Smooth muscle cell (in vitro differentiated cells): ENCODE results near the gene RENBP. TPM values are rescaled to one million over a fixed set of nuclear protein-coding genes. Genes with fewer than 3 reads are reported as not detected.

Experiments
- DNase-seq: peaks from one replicate; lab custom pipeline; 2025; ENCODE audit not compliant: unreplicated experiment; lab: John Stamatoyannopoulos, UW
- H2AFZ ChIP-seq: fragments of 200-600 bp; sonication (generic); 2 replicates; pipeline ENCODE4 v1.6.0; 2016; ENCODE audit warnings: antibody characterized with exemption, low read depth, mild to moderate bottlenecking
- H3F3A ChIP-seq: fragments of 200-600 bp; sonication (generic); 2 replicates; pipeline ENCODE4 v1.6.0; 2017; ENCODE audit warnings: antibody characterized with exemption, low read depth
- H3K27ac ChIP-seq: fragments of 200-600 bp; sonication (generic); 2 replicates; pipeline ENCODE4 v1.5.1; 2016; ENCODE audit warnings: low read depth, mild to moderate bottlenecking
- H3K27me3 ChIP-seq: fragments of 200-600 bp; sonication (generic); 2 replicates; pipeline ENCODE4 v1.6.1; 2016; ENCODE audit warnings: low read depth, mild to moderate bottlenecking
- H3K36me3 ChIP-seq: fragments of 200-600 bp; sonication (generic); 2 replicates; pipeline ENCODE4 v1.5.1; 2016; ENCODE audit warnings: low read depth
- H3K4me1 ChIP-seq: fragments of 200-600 bp; sonication (generic); 2 replicates; pipeline ENCODE4 v1.5.1; 2016; ENCODE audit warnings: low read depth
- H3K4me2 ChIP-seq: fragments of 200-600 bp; sonication (generic); 2 replicates; pipeline ENCODE4 v1.6.0; 2016; ENCODE audit warnings: mild to moderate bottlenecking
- H3K4me3 ChIP-seq: fragments of 200-600 bp; sonication (generic); 2 replicates; pipeline ENCODE4 v1.5.1; 2016; ENCODE audit warnings: mild to moderate bottlenecking
- H3K79me2 ChIP-seq: fragments of 200-600 bp; sonication (generic); 2 replicates; pipeline ENCODE4 v1.6.0; 2016; ENCODE audit warnings: low read depth, mild to moderate bottlenecking
- H3K9ac ChIP-seq: fragments of 200-600 bp; sonication (generic); 2 replicates; pipeline ENCODE4 v1.6.0; 2016; ENCODE audit warnings: low read depth
- H3K9me3 ChIP-seq: fragments of 200-600 bp; sonication (generic); replicated peaks from 2 replicates; pipeline ENCODE4 v1.5.1; 2016; ENCODE audit warnings: low read depth
- H4K20me1 ChIP-seq: fragments of 200-600 bp; sonication (generic); 2 replicates; pipeline ENCODE4 v1.6.0; 2016; ENCODE audit warnings: low read depth
- CTCF ChIP-seq: fragments of 200-600 bp; sonication (generic); IDR thresholded peaks from 2 replicates; pipeline ENCODE4 v1.5.1; 2017; ENCODE audit warnings: borderline replicate concordance, mild to moderate bottlenecking, antibody characterized with exemption; ENCODE audit not compliant: insufficient read depth, poor library complexity, severe bottlenecking
- WGBS: methylation state at CpG from one replicate; pipeline ENCODE4 v1.1.7; 2016; ENCODE audit warnings: low lambda C conversion rate; 5-methylcytosine and 5-hydroxymethylcytosine counted together
- polyA plus RNA-seq: library from polyadenylated mRNA; unstranded; fragments of >200 nt; fragmentation: Nextera tagmentation; extraction: Ambion mirVana; gene quantifications from 2 replicates; pipeline ENCODE4 v1.2.1, GENCODE V29; 2016
- total RNA-seq: library from RNA; depleted of rRNA; stranded (reverse); fragments of >200 nt; gene quantifications from 2 replicates; pipeline ENCODE4 v1.2.3, GENCODE V29; 2014

RENBP gene
- total and polyA plus RNA-seq, 2 experiments from 2014 or later, result 0.11 TPM; not detected in 1

DNA sequence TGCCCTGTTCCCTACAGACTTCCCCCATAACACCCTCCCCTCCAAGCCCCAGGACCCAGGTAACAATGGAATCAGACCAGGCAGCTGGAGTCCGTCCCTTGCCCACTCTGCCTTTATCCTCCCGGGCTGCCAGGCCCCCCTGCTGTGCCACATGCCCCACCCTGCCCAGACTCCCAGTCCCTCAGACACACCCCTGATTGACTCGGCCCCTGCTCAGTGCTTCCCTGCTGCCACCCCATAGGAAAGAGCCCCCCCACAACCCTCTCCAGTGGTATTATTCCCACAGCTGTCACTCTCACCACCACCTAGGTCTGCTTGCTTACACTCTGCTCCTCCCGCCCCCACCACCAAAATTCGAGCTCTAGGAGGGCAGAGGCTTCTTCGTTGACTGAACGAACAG, 4.9 kb downstream of the RENBP start:
- Histone ChIP-seq H3K4me2 (no peak overlapping the region), H3K9me3 (no peaks in the 10 kb centered on the region), H3K9ac (no peak overlapping the region), H3K79me2 (no peaks in the 10 kb centered on the region), H3K4me3 (no peak overlapping the region), H3F3A (no peaks in the 10 kb centered on the region), H3K27ac (no peak overlapping the region), H2AFZ (no peak overlapping the region), H3K4me1 (no peaks in the 10 kb centered on the region), H4K20me1 (no peaks in the 10 kb centered on the region), H3K27me3 (no peaks in the 10 kb centered on the region), H3K36me3 (no peaks in the 10 kb centered on the region)
- DNase-seq, result no peak
- WGBS, result 70% methylated on average over 7 of the region's 7 CpGs
- no peak for TF ChIP-seq CTCF

GRCh38 chrX:153938226-153938786, 6.1 kb downstream of the RENBP start:
- peaks cover 5% of the 10 kb centered on the region for H4K20me1 ChIP-seq

DNA sequence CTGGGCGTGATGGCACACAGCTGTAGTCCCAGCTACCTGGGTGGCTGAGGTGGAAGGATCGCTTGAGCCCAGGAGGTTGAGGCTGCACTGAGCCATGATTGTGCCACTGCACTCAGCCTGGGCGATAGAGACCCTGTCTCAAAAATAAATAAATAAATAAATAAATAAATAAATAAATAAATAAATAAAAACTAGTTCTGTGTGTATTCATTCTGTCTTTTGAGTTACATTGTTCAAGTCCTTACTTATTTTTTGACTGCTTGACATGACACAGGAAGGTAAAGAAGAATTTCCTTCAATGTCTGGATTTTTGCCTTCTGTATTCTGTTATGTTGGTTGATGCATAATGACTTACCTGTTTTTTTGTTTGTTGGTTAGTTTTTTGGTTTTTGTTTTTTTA, 7.4 kb downstream of the RENBP start:
- WGBS, result 86% methylated on average over 3 of the region's 3 CpGs
- H3K4me3 ChIP-seq, result no peak overlapping the region
- H3K4me2 ChIP-seq, result no peak overlapping the region
- no peaks in the 10 kb centered on the region for H3K9me3 ChIP-seq
- no peaks in the 10 kb centered on the region for H3F3A ChIP-seq
- no peak overlapping the region for H2AFZ ChIP-seq
- H3K27ac ChIP-seq, result no peak overlapping the region
- H3K79me2 ChIP-seq, result peaks cover 9% of the 10 kb centered on the region
- H3K36me3 ChIP-seq, result no peaks in the 10 kb centered on the region
- no peak overlapping the region for H3K9ac ChIP-seq
- no peaks in the 10 kb centered on the region for H3K4me1 ChIP-seq
- no peaks in the 10 kb centered on the region for H3K27me3 ChIP-seq
- no peak for DNase-seq
- peaks cover 5% of the 10 kb centered on the region for H4K20me1 ChIP-seq
- TF ChIP-seq CTCF, result no peak

More at GRCh38 chrX:153938226-153938786, 6.1 kb downstream of the RENBP start:
- H3K4me2 ChIP-seq, result no peak overlapping the region
- H3K9me3 ChIP-seq, result no peaks in the 10 kb centered on the region
- peaks cover 4% of the 10 kb centered on the region for H3K79me2 ChIP-seq
- no peak overlapping the region for H3K9ac ChIP-seq
- no peak overlapping the region for H3K4me3 ChIP-seq
- no peak overlapping the region for H2AFZ ChIP-seq
- no peak for TF ChIP-seq CTCF
- no peaks in the 10 kb centered on the region for H3K27me3 ChIP-seq
- H3K4me1 ChIP-seq, result no peaks in the 10 kb centered on the region
- no peak overlapping the region for H3K27ac ChIP-seq
- no peaks in the 10 kb centered on the region for H3F3A ChIP-seq
- no peak for DNase-seq
- 94% methylated on average over 10 of the region's 10 CpGs for WGBS
- H3K36me3 ChIP-seq, result no peaks in the 10 kb centered on the region

DNA sequence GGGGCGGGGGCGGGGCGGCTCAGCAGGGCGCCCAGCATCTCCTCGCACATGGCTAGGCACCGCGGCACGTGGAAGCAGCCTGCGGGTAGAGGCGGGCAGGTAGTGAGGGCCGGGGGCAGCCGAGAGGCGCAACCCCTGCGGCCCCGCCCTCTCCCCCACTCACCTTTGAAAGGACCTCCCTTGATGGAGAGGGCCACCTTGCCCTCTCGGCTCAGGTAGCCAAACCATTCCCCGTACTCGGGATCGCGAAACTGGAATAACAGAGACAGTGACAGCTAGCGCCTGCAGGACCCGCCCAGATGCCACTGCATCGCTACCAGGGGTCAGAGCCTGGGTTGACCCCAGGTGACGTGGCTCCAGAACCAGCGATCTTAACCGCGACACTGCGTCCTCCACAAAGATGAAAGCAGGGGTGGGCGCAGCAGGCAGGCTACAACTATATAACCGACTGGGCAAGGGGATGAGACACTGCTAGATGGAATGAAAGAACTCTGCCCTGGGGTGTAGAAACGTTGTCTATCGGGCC, 9.1 kb downstream of the RENBP start:
- H3K9ac ChIP-seq, result no peak overlapping the region
- H3K4me3 ChIP-seq, result peak overlapping the region; percentile 70
- no peaks in the 10 kb centered on the region for H3K36me3 ChIP-seq
- peak overlapping the region; percentile 79 for H3K4me2 ChIP-seq
- peaks cover 9% of the 10 kb centered on the region for H3K79me2 ChIP-seq
- DNase-seq, result no peak
- 50% methylated on average over 23 of the region's 32 CpGs for WGBS
- no peak for TF ChIP-seq CTCF
- H2AFZ ChIP-seq, result no peak overlapping the region
- H3K9me3 ChIP-seq, result no peaks in the 10 kb centered on the region
- H3K4me1 ChIP-seq, result no peaks in the 10 kb centered on the region
- H3K27me3 ChIP-seq, result no peaks in the 10 kb centered on the region
- no peak overlapping the region for H3K27ac ChIP-seq
- no peaks in the 10 kb centered on the region for H3F3A ChIP-seq
- H4K20me1 ChIP-seq, result peaks cover 5% of the 10 kb centered on the region
